Stimulated activated effector memory CD8-positive, alpha-beta T cell treated with anti-CD3 and anti-CD28 coated beads, Interleukin-12 subunit alpha, Interleukin-12 subunit beta, amount 100 ng/mL, for 72 hours (primary cell): ENCODE data around the gene P2RX6.
A peak's percentile ranks its signal among the peaks of the same experiment; 100 is the strongest.
"Not testable (repeated sequence)": the region's sequence is repeated elsewhere in the genome, so short reads cannot be mapped to it uniquely, and the experiment has no call there.

Experiments
- ATAC-seq: fragments of 150-1000 bp; cut with Tn5 transposase; 2 replicates; pipeline ENCODE4 v1.10.0; 2021
- DNase-seq, 2 donors: peaks; one replicate each; pipeline ENCODE4 v3.0.0; 2021 to 2022; ENCODE audit warnings: low spot score in 2 of 2
- H3K27ac Mint-ChIP-seq: one replicate; pipeline ENCODE4 v1.8.0; 2022; ENCODE audit warnings: mild to moderate bottlenecking, mixed read lengths
- H3K36me3 Mint-ChIP-seq: one replicate; pipeline ENCODE4 v1.8.0; 2022; ENCODE audit warnings: mild to moderate bottlenecking, mixed read lengths
- H3K4me1 Mint-ChIP-seq: one replicate; pipeline ENCODE4 v1.8.0; 2022; ENCODE audit warnings: mixed read lengths
- H3K4me3 Mint-ChIP-seq: one replicate; pipeline ENCODE4 v1.8.0; 2022; ENCODE audit warnings: mild to moderate bottlenecking, mixed read lengths
- H3K9me3 Mint-ChIP-seq: one replicate; pipeline ENCODE4 v1.8.0; 2022; ENCODE audit warnings: mixed read lengths

Gene P2RX6

DNA sequence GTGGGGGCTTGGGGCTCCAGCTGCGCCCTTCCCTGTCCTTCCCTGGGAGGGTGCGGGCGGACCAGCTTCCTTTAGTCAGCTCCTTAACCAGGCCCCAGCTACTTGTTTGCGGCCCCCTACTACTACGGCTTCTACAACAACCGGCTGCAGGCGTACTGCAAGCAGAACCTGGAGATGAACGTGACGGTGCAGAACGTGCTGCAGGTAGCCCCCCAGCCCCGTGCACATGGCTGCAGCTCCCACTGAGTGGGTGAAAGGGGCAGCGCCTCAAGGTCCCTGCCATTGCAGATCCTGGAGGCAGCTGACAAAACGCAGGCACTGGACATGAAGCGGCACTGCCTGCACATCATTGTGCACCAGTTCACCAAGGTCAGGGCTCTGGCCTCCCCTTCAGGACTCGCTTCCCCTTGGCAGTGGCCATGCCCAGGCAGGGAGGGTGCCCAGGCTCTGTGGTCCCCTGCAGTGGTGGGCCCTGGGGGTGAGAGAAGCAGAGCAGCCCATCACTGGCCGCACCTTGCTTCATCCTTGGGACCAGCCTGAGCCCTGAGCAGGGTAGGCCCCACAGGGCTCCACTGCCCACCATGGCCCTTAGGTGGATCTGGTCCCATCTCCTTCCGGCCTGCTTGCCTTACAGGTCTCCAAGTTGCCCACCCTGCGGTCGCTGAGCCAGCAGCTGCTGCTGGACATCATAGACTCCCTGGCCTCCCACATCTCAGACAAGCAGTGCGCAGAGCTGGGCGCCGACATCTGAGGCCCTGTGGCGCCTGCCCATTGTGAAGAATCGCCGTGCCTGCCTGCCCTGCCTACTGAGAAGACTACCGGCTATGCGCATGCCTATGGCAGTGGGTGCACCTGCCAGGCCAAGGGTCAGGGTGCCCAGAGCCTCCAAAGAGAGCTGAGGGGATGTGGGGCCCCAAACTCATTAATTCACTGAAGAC, 18.1 kb upstream of the P2RX6 start:
- no peaks in the 10 kb centered on the region for H3K9me3 Mint-ChIP-seq
- H3K4me1 Mint-ChIP-seq, result peaks cover 25% of the 10 kb centered on the region
- no peak overlapping the region for H3K4me3 Mint-ChIP-seq
- peak overlapping the region; percentile 68 for H3K27ac Mint-ChIP-seq
- ATAC-seq (no peak), DNase-seq (no peak)
- peaks cover 60% of the 10 kb centered on the region for H3K36me3 Mint-ChIP-seq

DNA sequence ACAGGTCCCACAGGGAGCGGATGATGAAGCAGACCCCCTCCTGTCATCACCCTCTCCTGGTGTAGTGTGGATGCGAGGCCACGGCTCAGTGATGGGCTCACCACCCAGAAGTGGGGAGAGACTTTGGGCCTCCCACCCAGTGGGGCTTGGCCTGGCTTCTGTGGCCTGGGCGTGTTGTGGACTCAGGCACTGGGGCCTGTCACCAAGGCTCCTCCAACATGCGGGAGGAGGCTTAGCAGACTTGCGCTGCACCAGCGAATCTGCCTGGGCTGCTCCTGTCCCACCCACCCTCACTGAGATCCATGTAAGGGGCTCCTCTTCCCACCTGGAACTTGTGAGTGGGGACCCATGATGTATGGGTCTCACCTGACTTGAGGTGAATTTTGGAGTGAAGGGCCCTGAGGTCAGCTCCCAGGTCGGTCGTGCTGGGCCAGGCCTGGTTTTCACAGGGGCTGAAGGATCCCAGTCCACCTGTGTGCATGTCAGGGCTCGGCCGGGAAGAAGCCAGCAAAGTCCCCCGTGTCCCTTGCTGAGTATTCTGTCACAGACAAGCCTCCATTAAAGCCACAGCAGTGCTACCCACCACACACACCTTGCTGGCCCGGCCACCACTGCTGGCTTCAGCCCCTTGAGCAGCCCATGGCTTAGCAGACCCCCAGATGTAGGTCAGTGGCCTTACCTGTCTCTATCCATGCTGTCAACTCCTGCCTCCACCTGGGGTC, 17.3 kb upstream of the P2RX6 start:
- H3K4me3 Mint-ChIP-seq, result no peak overlapping the region
- no peaks in the 10 kb centered on the region for H3K9me3 Mint-ChIP-seq
- peak overlapping the region; percentile 87 for H3K27ac Mint-ChIP-seq
- no peak for DNase-seq
- peaks cover 60% of the 10 kb centered on the region for H3K36me3 Mint-ChIP-seq
- no peak for ATAC-seq
- H3K4me1 Mint-ChIP-seq, result peaks cover 30% of the 10 kb centered on the region

DNA sequence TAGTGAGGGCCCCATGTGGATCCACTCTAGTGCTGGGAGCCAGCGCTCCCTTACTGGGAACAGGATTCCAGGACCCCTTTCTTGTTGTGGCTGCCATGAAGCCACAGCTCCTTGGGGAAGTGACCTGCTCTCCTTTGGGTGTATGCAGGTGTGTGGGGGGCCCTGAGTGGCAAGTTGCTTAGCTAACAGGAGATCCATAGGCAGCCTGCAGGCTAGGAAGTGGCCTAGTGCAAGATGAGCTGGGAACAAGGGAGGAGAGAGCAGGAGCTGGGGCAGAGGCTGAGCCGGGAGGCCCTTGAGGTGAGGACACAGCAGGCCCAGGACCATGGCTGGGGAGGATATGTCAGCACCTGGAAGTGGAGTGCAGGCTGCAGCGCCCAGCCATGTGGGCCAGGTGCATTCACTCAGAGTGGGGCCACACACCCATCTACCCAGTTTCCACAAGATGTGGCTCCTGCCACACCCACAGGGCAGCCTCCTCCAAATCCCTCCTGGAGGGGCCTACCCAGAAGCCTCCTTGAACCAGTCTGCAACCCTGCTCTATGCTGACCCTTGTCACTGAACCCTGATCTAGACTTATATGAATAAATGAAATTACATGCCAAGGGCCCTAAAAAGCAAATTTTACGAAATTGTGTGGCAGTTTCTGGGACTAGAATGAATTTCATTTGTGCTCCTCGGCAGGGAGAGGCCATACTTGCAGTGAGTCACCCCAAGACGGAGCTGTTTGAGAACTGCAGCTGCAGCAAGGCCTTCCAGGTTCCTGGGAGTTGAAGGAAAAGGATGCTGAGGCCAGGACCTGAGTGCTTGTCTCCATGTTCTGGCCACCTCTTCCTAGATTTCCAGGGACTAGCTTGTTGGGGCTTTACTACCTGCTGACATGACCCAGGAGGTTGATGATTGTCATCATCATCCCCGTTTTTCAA, 16.3 kb upstream of the P2RX6 start:
- Mint-ChIP-seq H3K9me3 (no peaks in the 10 kb centered on the region), H3K27ac (peak overlapping the region; percentile 87), H3K4me1 (peaks cover 39% of the 10 kb centered on the region), H3K36me3 (peaks cover 59% of the 10 kb centered on the region), H3K4me3 (no peak overlapping the region)
- DNase-seq, result no peak
- ATAC-seq, result no peak

DNA sequence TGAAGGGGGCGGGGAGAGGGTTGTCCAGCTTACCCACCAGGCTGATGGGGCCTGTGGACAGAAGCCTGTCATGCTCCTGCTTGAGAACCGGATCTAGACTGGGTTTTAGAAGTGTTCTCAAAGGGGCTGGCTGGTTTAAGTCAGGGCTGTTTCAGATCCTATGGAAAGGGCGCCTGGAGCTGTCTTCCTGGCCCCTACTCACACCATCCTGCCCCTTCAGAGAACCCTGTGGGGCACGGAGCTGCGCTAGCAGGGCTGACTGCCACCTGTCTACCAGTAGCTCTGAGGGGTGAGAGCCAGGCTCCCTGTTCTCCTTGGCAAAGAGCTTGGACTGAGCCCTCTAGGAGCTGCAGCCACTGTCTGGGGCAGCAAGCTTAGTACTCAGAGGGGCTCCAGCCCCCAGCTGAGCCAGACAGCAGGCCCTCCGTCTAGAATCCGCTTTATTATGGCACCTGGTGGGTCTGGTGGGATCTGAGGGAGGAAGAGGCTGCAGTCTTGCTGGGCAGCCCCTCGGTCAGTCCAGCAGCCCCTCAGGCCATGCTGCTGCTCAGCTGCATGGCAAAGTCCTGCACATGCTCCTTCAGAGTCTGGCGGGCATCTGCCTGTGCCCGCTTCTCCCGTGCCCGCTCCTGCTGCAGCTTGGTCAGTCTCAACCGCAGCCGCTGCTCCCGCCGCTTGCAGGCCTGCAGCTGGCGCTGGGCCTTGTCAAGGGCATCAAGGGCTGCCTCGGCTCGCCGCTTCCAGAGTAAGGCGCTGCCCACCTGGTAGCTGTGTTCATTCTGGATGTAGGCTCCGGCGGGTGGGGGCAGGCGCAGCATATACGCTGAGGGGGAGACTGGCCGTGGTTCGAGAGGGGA, 15.4 kb upstream of the P2RX6 start:
- Mint-ChIP-seq H3K36me3 (peaks cover 57% of the 10 kb centered on the region), H3K4me1 (peaks cover 39% of the 10 kb centered on the region), H3K27ac (peak overlapping the region; percentile 99), H3K4me3 (peak overlapping the region; percentile 94), H3K9me3 (no peaks in the 10 kb centered on the region)
- no peak for DNase-seq
- no peak for ATAC-seq

DNA sequence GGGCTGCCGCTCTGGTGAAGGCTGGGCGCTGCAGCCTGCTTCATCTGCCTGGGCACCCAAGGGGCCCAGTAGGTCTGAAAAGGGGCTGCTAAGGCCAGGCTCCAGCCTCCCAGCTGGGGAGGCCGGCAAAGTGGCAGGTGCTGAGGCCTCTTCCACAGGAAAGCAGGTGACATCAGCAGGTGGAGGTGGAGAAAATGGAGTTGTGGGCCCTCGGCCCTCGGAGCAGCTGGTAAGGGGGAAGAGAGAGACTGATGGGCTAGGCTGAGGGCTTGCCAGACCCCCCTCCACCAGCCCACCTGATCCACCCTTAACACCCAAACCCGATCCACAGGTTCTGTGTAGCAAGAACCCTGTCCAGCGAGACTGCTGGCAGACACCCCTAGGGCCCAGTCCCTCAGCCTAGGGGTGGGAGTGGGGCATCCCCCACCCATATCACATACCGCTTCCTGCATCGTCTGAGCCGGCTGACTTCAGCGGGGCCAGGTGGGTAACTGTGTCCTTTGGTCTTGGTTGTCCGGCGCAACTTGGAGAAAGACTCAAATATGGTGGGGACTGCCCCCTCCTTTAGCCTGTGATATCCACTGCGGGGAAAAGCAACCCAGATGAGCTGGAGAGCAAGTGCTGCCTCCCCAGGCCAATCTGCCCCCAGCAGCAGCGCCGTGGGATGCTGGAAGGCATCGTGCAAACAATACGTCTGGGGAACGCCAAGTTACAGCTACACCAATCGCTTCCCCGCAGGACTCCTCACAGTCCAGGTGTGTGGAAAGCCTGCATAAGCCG, 14.6 kb upstream of the P2RX6 start:
- ATAC-seq (no peak), DNase-seq (no peak)
- peaks cover 39% of the 10 kb centered on the region for H3K4me1 Mint-ChIP-seq
- H3K27ac Mint-ChIP-seq, result peak overlapping the region; percentile 99
- H3K9me3 Mint-ChIP-seq, result no peaks in the 10 kb centered on the region
- H3K4me3 Mint-ChIP-seq, result peak overlapping the region; percentile 94
- peaks cover 48% of the 10 kb centered on the region for H3K36me3 Mint-ChIP-seq

DNA sequence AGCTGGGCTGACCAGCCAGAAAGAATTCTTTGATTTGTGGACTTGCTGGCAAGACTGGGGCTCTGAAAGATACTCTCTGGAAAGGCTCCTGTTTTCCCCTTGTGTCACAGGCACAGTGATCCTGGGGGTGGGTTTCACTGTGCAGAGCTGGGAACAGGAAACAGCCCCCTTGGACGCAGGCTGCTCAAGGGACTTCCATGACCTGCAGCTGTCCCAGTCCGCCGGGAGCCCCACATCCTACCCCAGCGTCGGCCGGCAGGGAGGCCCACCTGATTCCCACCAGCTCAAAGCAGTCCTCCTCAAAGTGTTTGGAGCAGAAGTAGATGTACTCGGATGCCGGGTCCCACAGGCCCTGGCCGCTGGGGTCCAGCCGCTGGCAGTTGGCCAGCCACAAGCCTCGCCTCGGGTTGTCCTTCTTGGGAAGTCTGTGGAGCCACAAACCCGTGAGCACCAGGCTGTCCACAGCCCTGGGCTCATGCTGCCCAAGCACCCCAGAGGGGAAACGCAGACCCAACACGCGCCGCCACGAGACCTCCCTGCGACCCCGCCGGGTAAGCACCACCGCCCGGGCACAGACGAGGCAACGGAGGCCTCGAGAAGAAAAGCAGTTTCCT, 13.9 kb upstream of the P2RX6 start:
- ATAC-seq, result no peak
- H3K27ac Mint-ChIP-seq, result peak overlapping the region; percentile 99
- no peaks in the 10 kb centered on the region for H3K9me3 Mint-ChIP-seq
- DNase-seq, result no peak
- H3K4me1 Mint-ChIP-seq, result peaks cover 39% of the 10 kb centered on the region
- peak overlapping the region; percentile 94 for H3K4me3 Mint-ChIP-seq
- peaks cover 47% of the 10 kb centered on the region for H3K36me3 Mint-ChIP-seq

DNA sequence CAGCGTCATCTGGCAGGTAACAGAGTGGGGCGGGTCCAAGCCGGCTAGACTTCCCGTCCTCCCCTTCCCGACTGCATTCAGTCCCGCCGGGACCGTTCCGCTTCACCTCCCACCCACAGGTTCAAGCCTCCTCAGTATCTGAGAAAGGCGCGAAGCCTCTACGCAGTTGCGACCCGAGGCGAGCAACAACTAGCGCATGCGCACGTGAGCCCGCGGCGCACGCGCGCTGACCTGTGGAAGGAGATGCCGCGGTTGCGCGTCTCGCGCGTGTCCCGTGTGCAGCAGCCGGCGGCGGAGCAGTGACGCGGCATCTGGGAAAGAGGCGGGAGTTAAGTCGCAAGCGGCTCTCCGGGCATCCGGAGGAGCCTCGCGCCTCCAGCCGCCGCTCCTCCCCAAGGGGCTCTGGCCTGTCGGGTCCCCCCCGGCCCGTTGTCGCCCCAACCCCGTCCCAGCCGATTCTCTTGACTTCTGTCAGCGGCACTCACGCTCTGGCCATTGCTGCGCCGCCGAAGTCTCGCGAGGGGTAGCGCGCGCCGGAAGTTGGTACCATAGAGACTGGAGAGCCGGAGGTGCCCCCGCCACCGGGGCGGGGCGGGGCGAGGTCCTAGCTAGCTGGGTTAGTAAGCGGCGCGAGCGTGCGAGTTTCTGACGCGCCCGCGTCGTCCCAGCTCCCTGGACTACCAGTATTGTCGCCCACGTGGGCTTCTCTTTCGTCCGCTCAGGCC, 13.2 kb upstream of the P2RX6 start, which contains the start of gene THAP7:
TSS of gene THAP7 (minus strand) at position 518 of the 725 bp plus-strand sequence. CDS start at position 311, 207 bp downstream.
- DNase-seq (peak; percentile 94 to 99), ATAC-seq (peak; percentile 96)
- H3K4me3 Mint-ChIP-seq, result peak within 1 kb of the TSS; percentile 94

DNA sequence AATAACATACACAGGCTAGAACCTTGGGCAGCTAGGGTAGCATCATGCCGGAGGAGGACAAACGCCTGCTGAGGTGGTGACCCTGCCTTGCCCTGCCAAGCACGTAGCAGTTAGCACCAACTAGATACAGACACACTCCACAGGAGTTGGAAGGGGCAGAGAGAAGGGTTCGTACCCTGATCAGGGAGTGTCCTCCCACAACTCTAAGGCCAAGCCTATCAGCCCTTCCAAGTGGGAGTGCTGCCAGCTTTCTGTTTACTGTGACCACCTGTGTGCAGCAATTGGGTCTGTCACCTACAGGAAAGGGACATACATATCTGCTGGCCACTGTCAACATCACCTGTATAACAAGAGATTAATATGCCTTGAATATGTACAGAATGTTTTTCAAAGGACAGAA, 11.2 kb upstream of the P2RX6 start:
- no peak for DNase-seq
- H3K4me1 Mint-ChIP-seq, result peaks cover 33% of the 10 kb centered on the region
- peaks cover 37% of the 10 kb centered on the region for H3K36me3 Mint-ChIP-seq
- peak overlapping the region; percentile 94 for H3K4me3 Mint-ChIP-seq
- no peaks in the 10 kb centered on the region for H3K9me3 Mint-ChIP-seq
- no peak for ATAC-seq
- peak overlapping the region; percentile 99 for H3K27ac Mint-ChIP-seq

More for the DNA sequence above, 13.2 kb upstream of the P2RX6 start, which contains the start of gene THAP7:
- Mint-ChIP-seq H3K9me3 (no peaks in the 10 kb centered on the region), H3K36me3 (peaks cover 47% of the 10 kb centered on the region), H3K27ac (peak within 1 kb of the TSS; percentile 99), H3K4me1 (peaks cover 39% of the 10 kb centered on the region)

DNA sequence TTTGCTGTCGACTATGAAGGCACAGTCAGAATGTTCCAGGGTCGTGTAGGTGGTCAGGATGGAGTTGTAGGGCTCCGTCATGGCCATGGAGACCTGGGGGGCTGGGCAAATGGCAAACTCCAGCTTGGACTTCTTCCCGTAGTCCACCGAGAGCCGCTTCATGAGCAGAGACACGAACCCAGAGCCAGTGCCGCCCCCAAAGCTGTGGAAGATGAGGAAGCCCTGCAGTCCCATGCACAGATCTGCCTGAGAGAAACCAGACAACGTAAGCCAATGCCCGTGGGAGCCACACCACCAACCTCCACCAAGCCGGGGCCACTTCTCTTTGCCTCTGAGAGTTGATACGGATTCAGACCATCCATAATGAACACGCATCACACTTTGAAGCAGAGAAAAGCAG, 5.8 kb upstream of the P2RX6 start:
- not testable (repeated sequence) for ATAC-seq, H3K27ac Mint-ChIP-seq, H3K4me1 Mint-ChIP-seq, H3K9me3 Mint-ChIP-seq, H3K36me3 Mint-ChIP-seq, H3K4me3 Mint-ChIP-seq, DNase-seq

DNA sequence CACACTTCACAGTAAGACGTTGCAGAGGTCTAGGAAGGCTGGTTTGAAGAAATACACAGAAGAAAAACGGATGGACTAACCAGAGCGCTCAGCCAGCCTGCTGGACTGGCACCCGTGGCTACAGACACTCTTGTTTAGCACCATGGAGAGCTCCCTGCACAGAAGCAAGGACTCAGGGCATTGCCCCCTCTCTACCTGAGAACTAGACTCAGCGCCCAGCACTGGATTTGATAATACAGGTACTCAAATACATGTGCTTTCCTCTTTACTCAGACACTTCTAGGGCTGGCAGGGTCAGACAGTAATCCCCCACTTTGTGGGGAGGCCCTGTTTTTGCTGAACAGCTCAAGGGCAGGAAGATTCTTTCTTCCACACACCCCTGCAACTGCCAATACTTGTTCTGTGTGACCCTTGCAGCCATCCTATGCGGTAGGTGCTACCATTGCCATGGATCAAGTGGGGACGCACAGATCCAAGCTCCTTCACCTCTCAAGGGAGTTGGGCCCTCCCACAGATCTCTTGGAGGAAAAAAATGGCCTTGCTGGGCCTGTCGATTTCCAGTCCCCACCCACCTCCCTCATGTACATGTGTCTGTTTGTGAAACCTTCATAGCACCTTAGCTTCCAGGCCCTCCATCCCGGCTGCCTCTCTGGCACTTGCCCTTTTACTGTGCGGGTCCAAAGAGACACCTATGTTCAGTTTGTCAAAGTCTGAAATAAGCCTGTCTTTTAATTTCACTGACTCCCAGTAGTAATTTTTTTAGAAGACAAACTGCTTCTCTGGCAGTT, 5.1 kb upstream of the P2RX6 start:
- Mint-ChIP-seq H3K4me1 (peaks cover 12% of the 10 kb centered on the region), H3K36me3 (no peaks in the 10 kb centered on the region), H3K9me3 (no peaks in the 10 kb centered on the region), H3K4me3 (no peak overlapping the region), H3K27ac (no peak overlapping the region)
- DNase-seq (no peak), ATAC-seq (no peak)

DNA sequence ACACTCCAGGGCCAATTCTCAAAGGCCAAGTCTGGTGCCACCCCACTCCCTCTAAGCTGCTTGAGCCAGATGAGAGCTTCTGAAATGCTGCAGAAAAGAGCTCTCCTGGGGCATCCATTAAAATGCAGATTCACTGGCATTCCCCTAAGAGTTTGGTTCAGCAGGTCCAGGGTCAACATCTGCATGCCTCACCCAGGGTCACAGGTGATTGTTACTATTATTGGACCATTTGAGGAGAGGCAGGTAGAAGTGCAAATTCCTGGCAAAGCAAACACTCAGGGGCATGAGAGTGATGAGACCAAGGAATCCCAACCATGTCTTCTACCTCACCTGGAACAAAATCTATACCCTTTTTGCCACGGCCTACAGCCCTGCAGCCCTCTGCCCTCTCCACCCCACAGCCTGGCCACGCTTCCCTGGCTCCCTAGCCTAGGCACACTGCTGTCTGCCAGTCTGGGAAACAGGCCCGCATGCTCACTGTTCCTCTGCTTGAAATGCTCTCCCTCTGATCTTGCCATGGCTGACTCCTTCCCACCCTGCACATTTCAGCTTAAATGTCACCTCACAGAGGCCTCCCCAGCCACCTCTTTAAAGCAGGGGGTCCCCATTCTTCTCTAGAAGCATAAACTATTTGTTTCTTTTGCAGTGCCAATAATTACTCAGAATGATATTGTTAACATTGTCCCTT, 4.4 kb upstream of the P2RX6 start:
- H3K4me1 Mint-ChIP-seq, result peaks cover 17% of the 10 kb centered on the region
- H3K4me3 Mint-ChIP-seq, result no peak overlapping the region
- H3K27ac Mint-ChIP-seq, result no peak overlapping the region
- no peak for ATAC-seq
- H3K36me3 Mint-ChIP-seq, result no peaks in the 10 kb centered on the region
- DNase-seq, result no peak
- no peaks in the 10 kb centered on the region for H3K9me3 Mint-ChIP-seq
